Thoracic aorta (tissue), 2 donors: Measurements from ENCODE around the gene XYLT1. TPM values are rescaled to one million over a fixed set of nuclear protein-coding genes. Genes with fewer than 3 reads are reported as not detected.

Experiments used
- ATAC-seq: fragments of 150-250 bp; one replicate; pipeline ENCODE4 v1.8.0; 2017; ENCODE audit warnings: low read depth; ENCODE audit not compliant: insufficient number of reproducible peaks, low FRiP score
- DNase-seq: peaks from one replicate; pipeline ENCODE4 v3.0.0-alpha.2; 2020; ENCODE audit warnings: low spot score
- H3K27ac ChIP-seq, 2 donors: fragments of 200-600 bp; sonication (generic); 1 replicate in 1 of 2; 2 replicates in 1 of 2; pipeline ENCODE4 v1.5.1; 2016; ENCODE audit warnings: mild to moderate bottlenecking in 2 of 2, moderate library complexity in 2 of 2
- H3K27me3 ChIP-seq: fragments of 200-600 bp; sonication (generic); replicated peaks from 2 replicates; pipeline ENCODE4 v1.6.0; 2016; ENCODE audit warnings: mild to moderate bottlenecking; ENCODE audit not compliant: insufficient read depth
- H3K36me3 ChIP-seq: fragments of 200-600 bp; sonication (generic); one replicate; pipeline ENCODE4 v1.5.1; 2016
- H3K4me1 ChIP-seq, 2 donors: fragments of 200-600 bp; sonication (generic); 1 replicate in 1 of 2; 2 replicates in 1 of 2; pipeline versions ENCODE4 v1.5.1 to v1.6.0; 2016; ENCODE audit warnings: low read depth in 2 of 2, mild to moderate bottlenecking in 1 of 2; ENCODE audit not compliant: control insufficient read depth in 1 of 2
- H3K4me3 ChIP-seq: fragments of 200-600 bp; sonication (generic); 2 replicates; pipeline ENCODE4 v1.5.1; 2016; ENCODE audit warnings: mild to moderate bottlenecking
- H3K9me3 ChIP-seq: fragments of 200-600 bp; sonication (generic); 2 replicates; pipeline ENCODE4 v1.5.1; 2016
- total RNA-seq, 2 donors: library from RNA; depleted of rRNA; stranded (reverse); fragments of >200 nt; gene quantifications; one replicate each; pipeline versions ENCODE4 v1.1.0 to v1.2.3, GENCODE V29; 2016
- TF ChIP-seq, protein P1 (sequence below): fragments of 200-600 bp; sonication (generic); IDR thresholded peaks from one replicate; pipeline ENCODE4 v1.5.1; 2019; ENCODE audit warnings: antibody characterized with exemption

The XYLT1 gene
- total RNA-seq, 2 donors from 2014 or later = 13.1 to 22.5 TPM

DNA sequence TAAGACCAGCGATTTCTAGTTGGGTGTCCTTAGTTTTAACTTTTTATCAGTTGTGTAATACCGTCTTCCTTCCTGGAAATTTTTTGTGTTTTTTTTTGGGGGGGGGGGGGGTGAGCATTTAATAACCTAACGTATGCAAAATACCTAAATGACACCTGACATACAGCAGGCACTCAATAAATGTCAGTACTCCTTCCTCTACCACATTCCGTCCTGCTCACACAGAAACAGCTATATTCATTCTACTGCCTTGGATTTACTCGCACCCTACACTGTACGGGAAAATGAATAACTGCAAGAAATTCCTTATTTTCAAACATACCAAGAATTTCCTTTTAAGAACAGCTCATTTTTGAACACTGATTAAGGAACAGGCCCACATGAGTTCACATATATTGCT lies 5.3 kb downstream of the XYLT1 start:
- TF ChIP-seq, protein P1, sequence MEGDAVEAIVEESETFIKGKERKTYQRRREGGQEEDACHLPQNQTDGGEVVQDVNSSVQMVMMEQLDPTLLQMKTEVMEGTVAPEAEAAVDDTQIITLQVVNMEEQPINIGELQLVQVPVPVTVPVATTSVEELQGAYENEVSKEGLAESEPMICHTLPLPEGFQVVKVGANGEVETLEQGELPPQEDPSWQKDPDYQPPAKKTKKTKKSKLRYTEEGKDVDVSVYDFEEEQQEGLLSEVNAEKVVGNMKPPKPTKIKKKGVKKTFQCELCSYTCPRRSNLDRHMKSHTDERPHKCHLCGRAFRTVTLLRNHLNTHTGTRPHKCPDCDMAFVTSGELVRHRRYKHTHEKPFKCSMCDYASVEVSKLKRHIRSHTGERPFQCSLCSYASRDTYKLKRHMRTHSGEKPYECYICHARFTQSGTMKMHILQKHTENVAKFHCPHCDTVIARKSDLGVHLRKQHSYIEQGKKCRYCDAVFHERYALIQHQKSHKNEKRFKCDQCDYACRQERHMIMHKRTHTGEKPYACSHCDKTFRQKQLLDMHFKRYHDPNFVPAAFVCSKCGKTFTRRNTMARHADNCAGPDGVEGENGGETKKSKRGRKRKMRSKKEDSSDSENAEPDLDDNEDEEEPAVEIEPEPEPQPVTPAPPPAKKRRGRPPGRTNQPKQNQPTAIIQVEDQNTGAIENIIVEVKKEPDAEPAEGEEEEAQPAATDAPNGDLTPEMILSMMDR = no peak
- no peak overlapping the region for H3K4me3 ChIP-seq
- H3K9me3 ChIP-seq = no peaks in the 10 kb centered on the region
- H3K36me3 ChIP-seq = no peaks in the 10 kb centered on the region
- no peaks in the 10 kb centered on the region for H3K27me3 ChIP-seq
- no peak for ATAC-seq
- H3K27ac ChIP-seq = no peak overlapping the region
- peaks cover 17 to 26% of the 10 kb centered on the region in 2 donors for H3K4me1 ChIP-seq
- no peak for DNase-seq

DNA sequence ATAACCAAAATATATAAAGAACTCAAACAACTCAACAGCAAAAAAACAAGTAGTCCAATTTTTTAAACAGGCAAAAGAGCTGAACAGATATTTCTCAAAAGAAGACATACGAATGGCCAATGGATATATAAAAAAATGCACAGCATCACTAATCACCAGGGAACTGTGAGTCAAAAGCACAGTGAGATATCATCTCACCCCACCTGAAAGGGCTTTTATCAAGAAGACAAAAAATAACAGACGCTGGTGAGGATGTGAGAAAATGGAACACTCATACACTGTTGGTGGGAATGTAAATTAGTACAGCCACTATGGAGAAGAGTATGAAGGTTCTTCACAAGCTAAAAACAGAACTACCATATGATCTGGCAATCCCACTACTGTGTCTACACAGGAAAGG lies 7.4 kb downstream of the XYLT1 start:
- ATAC-seq (no peak), DNase-seq (no peak)
- H3K27me3 ChIP-seq = no peaks in the 10 kb centered on the region
- no peak overlapping the region for H3K4me3 ChIP-seq
- no peaks in the 10 kb centered on the region for H3K9me3 ChIP-seq
- H3K4me1 ChIP-seq = peaks cover 4 to 12% of the 10 kb centered on the region in 2 donors
- TF ChIP-seq, protein P1 = no peak
- H3K27ac ChIP-seq = no peak overlapping the region
- H3K36me3 ChIP-seq = no peaks in the 10 kb centered on the region

DNA sequence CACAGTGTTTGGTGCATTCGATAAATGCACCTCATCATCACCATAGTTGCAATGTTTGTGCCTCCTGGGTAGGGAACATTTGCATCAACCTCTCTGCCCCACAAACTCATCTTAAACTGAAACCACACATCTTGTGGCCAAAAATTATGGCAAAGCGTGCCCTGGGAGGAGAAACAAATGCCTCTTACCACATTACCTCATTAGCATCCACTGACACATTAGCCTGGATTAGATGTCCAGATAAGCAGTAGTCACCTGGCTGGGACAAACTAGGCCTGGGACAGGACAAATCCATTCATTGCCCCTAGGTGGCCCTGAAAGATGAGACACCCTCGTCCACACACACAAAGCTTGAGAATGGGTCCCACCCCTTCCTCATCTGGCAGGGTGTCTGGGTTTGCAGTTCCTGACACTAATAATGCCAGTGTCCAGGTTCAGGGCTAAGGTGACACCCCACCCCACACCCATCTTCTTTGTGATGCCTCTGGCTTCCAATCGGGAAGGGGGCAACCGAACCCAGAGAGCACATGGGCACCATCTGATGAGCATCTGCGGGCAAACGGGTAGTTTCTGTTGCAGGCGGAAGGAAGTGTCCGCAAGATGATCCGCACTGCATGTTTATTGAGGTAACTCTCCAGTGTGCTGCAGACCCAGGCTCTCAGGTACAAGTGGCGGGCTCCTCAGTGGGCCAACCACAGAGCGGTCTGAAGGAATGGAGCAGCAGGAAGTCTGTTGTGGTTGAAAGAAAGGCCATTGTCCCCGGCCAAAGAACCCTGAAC lies 8.6 kb downstream of the XYLT1 start:
- DNase-seq (no peak), ATAC-seq (no peak)
- peaks cover 0 to 2% of the 10 kb centered on the region in 2 donors for H3K4me1 ChIP-seq
- H3K27ac ChIP-seq = no peak overlapping the region
- no peaks in the 10 kb centered on the region for H3K36me3 ChIP-seq
- TF ChIP-seq, protein P1 = no peak
- H3K4me3 ChIP-seq = no peak overlapping the region
- no peaks in the 10 kb centered on the region for H3K9me3 ChIP-seq
- no peaks in the 10 kb centered on the region for H3K27me3 ChIP-seq

DNA sequence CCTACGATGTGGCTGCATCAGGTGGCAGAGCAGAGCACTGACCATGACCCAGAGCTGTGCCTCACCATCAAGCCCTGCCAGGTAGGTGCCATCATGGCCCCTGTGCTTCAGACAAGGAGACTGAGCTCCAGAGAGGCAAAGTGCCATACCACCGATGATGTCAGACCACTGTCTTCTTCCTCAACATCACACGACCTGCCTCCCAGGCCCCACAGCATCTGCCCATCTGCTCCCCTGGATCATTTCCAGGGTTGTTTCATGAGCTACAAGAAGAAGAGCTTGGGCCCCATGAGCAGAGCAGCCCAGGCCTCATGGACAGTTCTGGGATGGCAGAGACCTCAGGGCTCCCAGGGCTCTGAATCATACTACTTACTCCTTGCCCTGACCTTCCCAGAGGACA lies 9.9 kb downstream of the XYLT1 start:
- Histone ChIP-seq H3K27ac (no peak overlapping the region), H3K4me1 (no peaks in the 10 kb centered on the region), H3K9me3 (no peaks in the 10 kb centered on the region), H3K36me3 (no peaks in the 10 kb centered on the region), H3K27me3 (no peaks in the 10 kb centered on the region), H3K4me3 (no peak overlapping the region)
- ATAC-seq = no peak
- no peak for DNase-seq
- TF ChIP-seq, protein P1 = no peak

DNA sequence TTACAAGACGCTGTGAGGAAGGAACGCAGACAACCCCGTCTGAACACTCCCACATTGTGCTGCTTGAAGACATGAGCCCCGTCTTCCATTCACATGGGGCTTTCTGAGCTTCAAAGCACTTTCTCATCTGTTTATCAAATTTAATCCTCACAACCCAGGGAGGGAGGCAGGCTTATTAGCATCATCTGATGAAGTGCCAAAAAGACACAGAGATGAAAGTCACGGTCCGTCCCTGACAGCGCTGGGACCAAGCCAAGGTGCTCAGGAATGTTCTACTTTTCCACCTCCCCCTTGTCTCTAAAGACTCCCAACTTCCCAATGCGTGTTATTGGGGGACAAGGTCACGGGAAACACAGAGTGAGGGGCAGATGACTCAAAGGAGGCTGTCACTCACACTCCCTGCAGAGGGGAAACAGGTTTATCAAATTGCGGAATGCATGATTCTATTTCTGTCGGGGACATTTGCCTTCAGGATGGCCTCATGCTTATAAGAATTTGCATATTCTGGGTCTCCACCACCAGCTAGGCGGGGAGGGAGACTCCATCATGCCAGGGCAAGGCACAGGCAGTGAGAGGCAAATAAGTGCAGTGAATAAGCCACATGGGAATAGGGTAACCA lies 10.7 kb downstream of the XYLT1 start:
- DNase-seq (no peak), ATAC-seq (no peak)
- Histone ChIP-seq H3K36me3 (no peaks in the 10 kb centered on the region), H3K4me3 (no peak overlapping the region), H3K9me3 (no peaks in the 10 kb centered on the region), H3K27me3 (no peaks in the 10 kb centered on the region), H3K27ac (no peak overlapping the region), H3K4me1 (no peaks in the 10 kb centered on the region)
- TF ChIP-seq, protein P1 = no peak
